ENCODE results near the gene SLC25A27.

Gene SLC25A27

DNA sequence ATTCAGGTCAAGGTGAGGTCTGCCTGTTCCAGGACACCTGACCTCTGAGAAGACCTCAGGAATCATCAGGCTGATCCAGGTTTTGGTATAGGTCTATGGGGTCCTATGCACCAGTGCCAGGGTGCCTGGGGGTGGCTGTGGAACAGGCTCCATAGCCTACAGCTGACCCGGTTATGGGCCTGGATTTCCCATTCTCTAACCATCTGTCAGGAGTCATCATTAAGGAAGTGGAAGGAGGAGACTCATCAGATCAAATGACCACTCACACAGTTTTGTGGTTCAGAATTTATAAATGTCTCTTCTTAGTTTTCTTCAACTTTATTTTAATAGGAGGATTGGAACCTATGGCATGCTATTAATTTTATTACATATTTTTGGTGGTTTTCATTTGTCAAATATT is 67.6 kb downstream of the SLC25A27 start:
- DNase-seq: no peak
